ENCODE results near the gene KLHL36.

DNA sequence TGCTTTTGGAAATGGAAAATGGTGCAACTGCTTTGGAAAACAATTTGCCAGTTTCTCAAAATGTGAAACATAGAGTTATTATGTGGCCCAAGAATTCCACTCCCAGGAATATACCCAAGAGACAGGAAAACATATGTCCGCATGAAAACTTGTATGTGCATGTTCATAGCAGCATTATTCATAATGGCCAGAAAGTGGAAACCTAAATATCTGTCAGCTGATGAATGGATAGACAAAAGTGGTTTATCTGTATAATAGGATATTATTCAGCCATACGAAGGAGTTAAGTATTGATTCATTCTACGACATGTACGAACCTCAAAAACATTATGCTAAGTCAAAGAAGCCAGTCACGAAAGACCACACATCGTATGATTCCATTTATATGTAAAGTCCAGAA lies 22.8 kb upstream of the KLHL36 start:
- TF ChIP-seq EP300 (IDR thresholded peaks at IDR 0.05), result no peak
- TF ChIP-seq, protein P1, sequence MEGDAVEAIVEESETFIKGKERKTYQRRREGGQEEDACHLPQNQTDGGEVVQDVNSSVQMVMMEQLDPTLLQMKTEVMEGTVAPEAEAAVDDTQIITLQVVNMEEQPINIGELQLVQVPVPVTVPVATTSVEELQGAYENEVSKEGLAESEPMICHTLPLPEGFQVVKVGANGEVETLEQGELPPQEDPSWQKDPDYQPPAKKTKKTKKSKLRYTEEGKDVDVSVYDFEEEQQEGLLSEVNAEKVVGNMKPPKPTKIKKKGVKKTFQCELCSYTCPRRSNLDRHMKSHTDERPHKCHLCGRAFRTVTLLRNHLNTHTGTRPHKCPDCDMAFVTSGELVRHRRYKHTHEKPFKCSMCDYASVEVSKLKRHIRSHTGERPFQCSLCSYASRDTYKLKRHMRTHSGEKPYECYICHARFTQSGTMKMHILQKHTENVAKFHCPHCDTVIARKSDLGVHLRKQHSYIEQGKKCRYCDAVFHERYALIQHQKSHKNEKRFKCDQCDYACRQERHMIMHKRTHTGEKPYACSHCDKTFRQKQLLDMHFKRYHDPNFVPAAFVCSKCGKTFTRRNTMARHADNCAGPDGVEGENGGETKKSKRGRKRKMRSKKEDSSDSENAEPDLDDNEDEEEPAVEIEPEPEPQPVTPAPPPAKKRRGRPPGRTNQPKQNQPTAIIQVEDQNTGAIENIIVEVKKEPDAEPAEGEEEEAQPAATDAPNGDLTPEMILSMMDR (IDR thresholded peaks at IDR 0.05), result no peak

Measured in suprapubic skin (tissue), 3 donors.